ENCODE data around the gene NAXD. TPM values are rescaled to one million over a fixed set of nuclear protein-coding genes. Genes with fewer than 3 reads are reported as not detected.

NAXD gene
- total RNA-seq, 1 donor from 2014 or later = 25.8 TPM

- no peak for TF ChIP-seq EZH2 (IDR thresholded peaks at IDR 0.05; ENCODE audit: insufficient read depth, low read length)
- TF ChIP-seq, protein P1, sequence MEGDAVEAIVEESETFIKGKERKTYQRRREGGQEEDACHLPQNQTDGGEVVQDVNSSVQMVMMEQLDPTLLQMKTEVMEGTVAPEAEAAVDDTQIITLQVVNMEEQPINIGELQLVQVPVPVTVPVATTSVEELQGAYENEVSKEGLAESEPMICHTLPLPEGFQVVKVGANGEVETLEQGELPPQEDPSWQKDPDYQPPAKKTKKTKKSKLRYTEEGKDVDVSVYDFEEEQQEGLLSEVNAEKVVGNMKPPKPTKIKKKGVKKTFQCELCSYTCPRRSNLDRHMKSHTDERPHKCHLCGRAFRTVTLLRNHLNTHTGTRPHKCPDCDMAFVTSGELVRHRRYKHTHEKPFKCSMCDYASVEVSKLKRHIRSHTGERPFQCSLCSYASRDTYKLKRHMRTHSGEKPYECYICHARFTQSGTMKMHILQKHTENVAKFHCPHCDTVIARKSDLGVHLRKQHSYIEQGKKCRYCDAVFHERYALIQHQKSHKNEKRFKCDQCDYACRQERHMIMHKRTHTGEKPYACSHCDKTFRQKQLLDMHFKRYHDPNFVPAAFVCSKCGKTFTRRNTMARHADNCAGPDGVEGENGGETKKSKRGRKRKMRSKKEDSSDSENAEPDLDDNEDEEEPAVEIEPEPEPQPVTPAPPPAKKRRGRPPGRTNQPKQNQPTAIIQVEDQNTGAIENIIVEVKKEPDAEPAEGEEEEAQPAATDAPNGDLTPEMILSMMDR (IDR thresholded peaks at IDR 0.05; ENCODE audit: insufficient read depth, low read depth, low read length) = no peak
- no peaks in the 10 kb centered on the region for H3K27me3 Mint-ChIP-seq (ENCODE audit: low read depth, unreplicated experiment)
- Histone ChIP-seq H4K20me1 (ENCODE audit: insufficient read depth, low read length) (peaks cover 2% of the 10 kb centered on the region), H3K27ac (ENCODE audit: low read depth, low read length) (no peak overlapping the region), H3K27me3 (ENCODE audit: insufficient read depth, low read length) (no peaks in the 10 kb centered on the region), H3K4me1 (ENCODE audit: insufficient read depth, low read length) (no peaks in the 10 kb centered on the region), H3K4me3 (ENCODE audit: insufficient read depth, low read depth, low read length) (no peak overlapping the region), H3K9ac (ENCODE audit: low read length) (no peak overlapping the region), H3K4me2 (ENCODE audit: low read length) (no peak overlapping the region), H3K36me3 (ENCODE audit: insufficient read depth, low read length) (peaks cover 35% of the 10 kb centered on the region), H3K79me2 (ENCODE audit: insufficient read depth, low read length) (no peaks in the 10 kb centered on the region), H2AFZ (ENCODE audit: low read depth, low read length) (no peak overlapping the region), H3K9me3 (ENCODE audit: insufficient read depth, low read depth, low read length) (no peaks in the 10 kb centered on the region)
- H3K9me3 Mint-ChIP-seq (ENCODE audit: unreplicated experiment) = peaks cover 27% of the 10 kb centered on the region
- no peak for FAIRE-seq
- no peaks in the 10 kb centered on the region for H3K4me1 Mint-ChIP-seq (ENCODE audit: low read depth, unreplicated experiment)
- peak; percentile 62 for DNase-seq (ENCODE audit: low read depth)
- no peak overlapping the region for H3K27ac Mint-ChIP-seq (ENCODE audit: unreplicated experiment)
- H3K4me3 Mint-ChIP-seq (ENCODE audit: unreplicated experiment) = no peak overlapping the region
- peaks cover 71% of the 10 kb centered on the region for H3K36me3 Mint-ChIP-seq (ENCODE audit: low read depth, unreplicated experiment)
Observed at GRCh38 chr13:110661256-110661655, 45.9 kb downstream of the NAXD start.

DNA sequence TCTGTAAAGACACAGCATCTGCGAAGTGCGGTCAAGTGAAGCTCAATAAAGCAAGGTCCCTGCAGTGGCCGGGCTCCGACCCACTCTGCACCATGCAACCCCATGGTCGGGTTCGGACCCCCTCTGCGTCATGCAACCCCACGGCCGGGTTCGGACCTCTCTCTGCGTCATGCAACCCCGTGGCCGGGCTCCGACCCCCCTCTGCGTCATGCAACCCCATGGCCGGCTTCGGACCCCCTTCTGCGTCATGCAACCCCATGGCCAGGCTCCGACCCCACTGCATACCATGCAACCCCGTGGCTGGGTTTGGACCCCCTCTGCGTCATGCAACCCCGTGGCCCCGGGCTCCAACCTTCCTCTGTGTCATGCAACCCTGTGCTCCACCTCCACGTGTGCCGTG, 46.7 kb downstream of the NAXD start:
- FAIRE-seq = no peak
- TF ChIP-seq, protein P1 (IDR thresholded peaks at IDR 0.05; ENCODE audit: insufficient read depth, low read depth, low read length) = no peak
- no peak for TF ChIP-seq EZH2 (IDR thresholded peaks at IDR 0.05; ENCODE audit: insufficient read depth, low read length)

DNA sequence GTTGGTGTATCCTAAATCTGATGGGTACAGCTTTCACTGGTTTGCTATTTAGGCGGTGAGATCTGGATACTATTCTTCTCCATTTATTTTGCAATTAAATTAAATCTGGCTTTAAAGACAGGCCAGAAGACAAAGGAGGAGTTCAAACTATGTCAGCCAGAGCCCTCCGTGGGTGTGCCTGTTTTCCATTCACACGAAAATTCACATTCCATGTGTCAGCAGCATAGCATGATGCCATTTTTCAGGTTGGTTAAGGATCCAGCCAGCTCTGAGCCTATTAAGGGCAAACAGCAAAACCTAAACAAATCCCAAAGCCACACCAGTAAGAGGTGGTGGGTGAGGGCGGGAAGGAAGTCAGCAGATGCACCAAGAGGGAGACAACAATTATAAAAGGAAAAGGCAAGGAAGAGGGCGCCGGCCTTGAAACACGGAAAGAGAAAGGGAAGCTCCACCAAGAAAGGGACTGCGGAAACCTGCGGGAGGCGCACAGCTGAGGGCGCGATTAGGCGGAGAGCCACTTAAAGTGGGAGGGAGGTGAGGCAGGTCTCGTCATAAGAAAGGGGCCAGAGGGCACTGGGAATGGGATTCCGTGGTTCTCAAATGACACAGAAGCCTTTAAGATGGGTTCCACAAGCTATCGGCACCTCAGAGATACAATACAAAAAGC, 47.6 kb downstream of the NAXD start:
- Histone ChIP-seq H3K27me3 (ENCODE audit: insufficient read depth, low read length) (no peaks in the 10 kb centered on the region), H3K9ac (ENCODE audit: low read length) (no peak overlapping the region), H3K4me1 (ENCODE audit: insufficient read depth, low read length) (no peaks in the 10 kb centered on the region), H3K4me2 (ENCODE audit: low read length) (no peak overlapping the region), H3K9me3 (ENCODE audit: insufficient read depth, low read depth, low read length) (no peaks in the 10 kb centered on the region), H3K36me3 (ENCODE audit: insufficient read depth, low read length) (peaks cover 35% of the 10 kb centered on the region), H4K20me1 (ENCODE audit: insufficient read depth, low read length) (peaks cover 2% of the 10 kb centered on the region), H3K27ac (ENCODE audit: low read depth, low read length) (no peak overlapping the region), H3K4me3 (ENCODE audit: insufficient read depth, low read depth, low read length) (no peak overlapping the region), H2AFZ (ENCODE audit: low read depth, low read length) (no peak overlapping the region), H3K79me2 (ENCODE audit: insufficient read depth, low read length) (no peaks in the 10 kb centered on the region)
- peaks cover 2% of the 10 kb centered on the region for H3K27me3 Mint-ChIP-seq (ENCODE audit: low read depth, unreplicated experiment)
- DNase-seq (ENCODE audit: low read depth) = no peak
- no peak overlapping the region for H3K4me3 Mint-ChIP-seq (ENCODE audit: unreplicated experiment)
- peaks cover 74% of the 10 kb centered on the region for H3K36me3 Mint-ChIP-seq (ENCODE audit: low read depth, unreplicated experiment)
- H3K27ac Mint-ChIP-seq (ENCODE audit: unreplicated experiment) = no peak overlapping the region
- peaks cover 27% of the 10 kb centered on the region for H3K9me3 Mint-ChIP-seq (ENCODE audit: unreplicated experiment)
- no peaks in the 10 kb centered on the region for H3K4me1 Mint-ChIP-seq (ENCODE audit: low read depth, unreplicated experiment)
- no peak for FAIRE-seq
- TF ChIP-seq EZH2 (IDR thresholded peaks at IDR 0.05; ENCODE audit: insufficient read depth, low read length) = no peak
- TF ChIP-seq, protein P1 (IDR thresholded peaks at IDR 0.05; ENCODE audit: insufficient read depth, low read depth, low read length) = no peak

More for the DNA sequence above, 46.7 kb downstream of the NAXD start:
- peaks cover 2% of the 10 kb centered on the region for H4K20me1 ChIP-seq (ENCODE audit: insufficient read depth, low read length)
- Mint-ChIP-seq H3K27ac (ENCODE audit: unreplicated experiment) (no peak overlapping the region), H3K9me3 (ENCODE audit: unreplicated experiment) (peaks cover 27% of the 10 kb centered on the region), H3K4me3 (ENCODE audit: unreplicated experiment) (no peak overlapping the region), H3K36me3 (ENCODE audit: low read depth, unreplicated experiment) (peaks cover 73% of the 10 kb centered on the region), H3K27me3 (ENCODE audit: low read depth, unreplicated experiment) (peaks cover 2% of the 10 kb centered on the region), H3K4me1 (ENCODE audit: low read depth, unreplicated experiment) (no peaks in the 10 kb centered on the region)
- no peak for DNase-seq (ENCODE audit: low read depth)
- H3K36me3 ChIP-seq (ENCODE audit: insufficient read depth, low read length) = peaks cover 35% of the 10 kb centered on the region
- H3K4me3 ChIP-seq (ENCODE audit: insufficient read depth, low read depth, low read length) = no peak overlapping the region
- H3K4me2 ChIP-seq (ENCODE audit: low read length) = no peak overlapping the region
- H2AFZ ChIP-seq (ENCODE audit: low read depth, low read length) = no peak overlapping the region
- no peaks in the 10 kb centered on the region for H3K79me2 ChIP-seq (ENCODE audit: insufficient read depth, low read length)
- no peaks in the 10 kb centered on the region for H3K4me1 ChIP-seq (ENCODE audit: insufficient read depth, low read length)
- no peaks in the 10 kb centered on the region for H3K9me3 ChIP-seq (ENCODE audit: insufficient read depth, low read depth, low read length)
- H3K9ac ChIP-seq (ENCODE audit: low read length) = no peak overlapping the region
- no peaks in the 10 kb centered on the region for H3K27me3 ChIP-seq (ENCODE audit: insufficient read depth, low read length)
- H3K27ac ChIP-seq (ENCODE audit: low read depth, low read length) = no peak overlapping the region
